Measurements from ENCODE around the gene AFF1. TPM values are rescaled to one million over a fixed set of nuclear protein-coding genes. Genes with fewer than 3 reads are reported as not detected.

Gene AFF1
- total RNA-seq (2022; extraction: Qiagen RNA extraction), result 6.6 to 13.1 TPM (median 9.9 TPM) in 5 replicates

GRCh38 chr4:86934771-86935565 lies at the start of gene AFF1:
Gene AFF1 (plus strand): TSS chr4:86935011. CDS start chr4:86948534, 13,523 bp downstream.

GRCh38 chr4:86891762-86892635 lies 42.8 kb upstream of the AFF1 start, which contains the start of gene C4orf36:
Gene C4orf36 (minus strand): TSS chr4:86892422. CDS start chr4:86891520, 902 bp downstream.

Other genes with a start within 250 kb of the AFF1 start
- gene SLC10A6, start 85.6 kb upstream of the AFF1 start, total RNA-seq (2022; extraction: Qiagen RNA extraction), result not detected in 5 replicates
- gene C4orf36, start 42.6 kb upstream of the AFF1 start, total RNA-seq (2022; extraction: Qiagen RNA extraction), result 0.88 to 1.6 TPM (median 1.4 TPM) in 5 replicates